ENCODE results near the gene TIPIN.
A peak's percentile ranks its signal among the peaks of the same experiment; 100 is the strongest.

TIPIN gene

DNA sequence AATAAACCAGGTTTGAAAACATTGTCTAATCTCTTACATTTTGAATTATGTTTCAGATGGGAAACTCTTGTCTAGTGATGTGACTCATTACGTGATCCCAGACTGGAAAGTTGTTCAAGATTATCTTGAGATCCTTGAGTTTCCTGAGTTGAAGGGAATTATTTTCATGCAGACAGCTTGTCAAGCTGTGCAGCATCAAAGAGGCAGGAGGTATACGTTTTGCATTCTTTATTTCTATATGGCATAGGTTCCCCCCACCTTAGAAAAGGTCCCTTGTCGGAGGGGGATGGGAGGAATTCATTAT, 61.6 kb downstream of the TIPIN start:
- no peak for DNase-seq

DNA sequence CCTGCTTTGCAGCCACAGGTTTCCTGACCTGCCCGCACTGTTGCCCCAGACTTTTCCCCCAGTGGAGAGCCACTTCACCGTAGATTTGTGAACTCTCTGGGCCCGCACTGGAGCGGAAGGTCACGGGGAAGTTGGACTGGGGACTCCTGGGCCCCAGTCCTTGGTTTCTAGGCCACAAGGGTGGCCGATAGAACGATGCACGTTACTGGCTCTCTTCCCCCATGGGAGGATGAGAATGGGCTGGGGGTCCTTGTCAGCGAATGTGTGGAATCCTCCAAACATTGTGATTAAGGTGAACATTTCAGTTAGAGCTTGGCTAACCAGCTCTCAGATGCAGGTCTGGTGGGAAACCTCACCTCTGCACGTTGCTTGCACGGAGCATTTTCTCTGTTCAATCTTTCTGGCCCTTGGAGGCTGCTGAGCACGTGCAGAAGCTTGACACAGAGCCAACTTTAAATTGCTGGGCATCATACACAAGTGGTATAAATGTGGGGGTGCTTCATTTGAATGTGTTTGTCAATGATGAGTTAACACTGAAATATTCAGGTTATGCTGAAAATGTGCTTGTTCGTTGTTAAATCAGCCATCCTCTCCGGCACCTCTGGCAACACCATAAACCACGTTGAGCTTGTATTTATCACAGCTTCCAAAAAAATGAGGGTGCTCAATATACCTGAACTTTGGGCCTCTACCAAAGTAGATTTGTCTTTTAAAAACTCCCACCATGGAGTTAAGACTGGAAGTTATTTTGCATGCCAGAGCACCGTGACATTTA, 62.1 kb downstream of the TIPIN start:
- DNase-seq = peak; percentile 41

DNA sequence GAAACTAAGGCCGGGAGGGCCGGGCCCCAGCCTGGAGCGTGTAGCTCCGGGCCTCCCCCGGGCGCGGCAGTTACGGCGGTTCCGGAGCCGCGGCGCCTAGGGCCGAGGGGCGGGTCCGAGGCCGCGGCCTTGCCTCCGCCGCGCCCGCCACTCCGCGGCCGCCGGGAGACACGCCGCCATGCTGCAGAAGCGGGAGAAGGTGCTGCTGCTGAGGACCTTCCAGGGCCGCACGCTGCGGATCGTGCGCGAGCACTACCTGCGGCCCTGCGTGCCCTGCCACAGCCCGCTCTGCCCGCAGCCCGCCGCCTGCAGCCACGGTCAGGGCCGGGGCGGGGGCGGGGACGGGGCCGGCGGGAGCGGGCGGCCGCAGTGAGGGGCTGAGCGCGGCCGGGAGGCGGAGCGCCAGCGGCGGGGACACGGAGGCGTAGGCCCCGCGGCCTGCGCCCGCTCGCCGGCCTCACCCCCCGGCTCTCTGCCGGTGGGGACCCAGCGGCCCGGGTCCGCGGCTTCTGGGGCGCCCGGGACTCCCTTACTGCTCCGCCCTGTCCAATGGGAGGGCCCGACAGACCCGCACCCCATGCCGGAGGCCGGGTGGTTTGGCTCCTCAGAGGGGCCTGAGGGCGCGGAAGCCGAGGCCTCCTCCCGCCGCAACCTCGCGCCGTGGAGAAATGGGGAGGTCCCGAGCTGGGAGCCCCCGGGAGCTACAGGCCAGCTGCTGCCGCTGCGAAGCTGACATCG, 62.9 kb downstream of the TIPIN start, which contains the start of gene DIS3L:
DIS3L (plus strand) TSS at position 150 of the 738 bp plus-strand sequence; CDS start at position 179, 29 bp downstream.
- peak; percentile 60 for DNase-seq

DNA sequence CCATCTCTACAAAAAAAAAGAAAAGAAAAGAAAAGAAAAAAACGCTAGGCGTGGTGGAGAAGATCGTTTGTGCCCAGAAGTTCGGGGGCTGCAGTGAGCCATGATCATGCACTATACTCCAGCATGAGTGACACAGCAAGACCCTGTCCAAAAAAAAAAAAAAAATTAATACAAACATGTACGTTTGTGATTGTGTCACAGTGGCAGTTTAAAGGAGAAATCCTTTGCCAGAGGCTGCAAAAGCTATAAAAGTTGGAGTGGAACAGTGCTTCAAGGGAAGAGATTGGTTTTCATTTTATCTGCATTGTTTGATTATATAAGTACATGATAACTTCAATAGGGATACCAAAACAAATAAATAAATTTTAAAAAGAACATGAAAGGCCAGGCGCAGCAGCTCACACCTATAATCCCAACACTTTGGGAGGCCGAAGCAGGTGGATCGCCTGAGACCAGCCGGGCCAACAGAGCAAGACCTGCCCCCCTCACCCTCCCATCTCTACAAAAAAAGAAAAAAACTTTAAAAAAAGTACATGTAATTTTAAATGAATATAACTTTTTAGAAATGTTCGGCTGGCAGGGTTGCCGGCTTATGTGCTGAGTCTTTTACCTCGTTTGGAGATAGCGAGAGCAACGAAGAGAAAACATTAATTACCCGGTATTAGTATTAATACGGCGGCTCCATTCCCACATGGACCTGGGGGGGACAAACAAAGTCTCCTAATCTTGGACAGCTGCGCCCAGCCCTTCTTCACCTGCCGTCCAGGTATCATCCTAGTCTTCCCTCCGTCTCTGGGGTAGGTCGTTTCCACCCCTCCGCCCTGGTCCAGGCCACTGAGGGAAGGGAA, 63.7 kb downstream of the TIPIN start:
- no peak for DNase-seq

DNA sequence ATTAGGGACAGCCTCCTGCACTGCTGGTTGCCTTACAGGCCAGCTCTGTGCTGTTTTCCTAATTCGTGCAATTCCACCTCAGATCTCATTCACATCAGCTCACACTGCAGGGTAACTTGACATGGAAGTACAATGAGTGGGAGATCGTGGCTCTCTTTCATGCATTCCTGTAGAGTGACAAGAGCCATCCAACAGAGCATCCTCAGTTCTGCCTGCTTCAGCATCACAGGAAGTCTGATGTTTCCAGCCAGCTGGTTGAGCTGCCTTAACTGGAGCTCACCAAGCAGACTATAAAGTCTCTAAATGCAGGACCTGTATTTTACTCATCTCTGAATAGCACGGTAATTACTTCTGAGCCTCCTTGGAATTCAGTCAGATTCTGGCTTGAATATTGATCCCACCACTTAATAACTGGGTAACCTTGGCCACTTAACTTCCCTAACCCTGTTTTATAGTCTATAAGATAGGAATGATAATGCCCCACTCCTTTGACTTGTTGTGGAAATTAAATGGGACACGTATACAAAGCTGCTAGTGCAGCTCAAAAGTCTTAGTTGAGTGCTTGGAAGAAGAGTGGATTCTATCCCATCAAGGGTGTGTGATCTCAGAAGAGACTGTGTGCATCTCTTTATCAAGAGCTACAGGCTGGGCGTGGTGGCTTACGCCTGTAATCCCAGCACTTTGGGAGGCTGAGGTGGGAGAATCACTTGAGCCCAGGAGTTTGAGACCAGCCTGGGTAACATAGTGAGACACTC, 64.5 kb downstream of the TIPIN start:
- DNase-seq = no peak

DNA sequence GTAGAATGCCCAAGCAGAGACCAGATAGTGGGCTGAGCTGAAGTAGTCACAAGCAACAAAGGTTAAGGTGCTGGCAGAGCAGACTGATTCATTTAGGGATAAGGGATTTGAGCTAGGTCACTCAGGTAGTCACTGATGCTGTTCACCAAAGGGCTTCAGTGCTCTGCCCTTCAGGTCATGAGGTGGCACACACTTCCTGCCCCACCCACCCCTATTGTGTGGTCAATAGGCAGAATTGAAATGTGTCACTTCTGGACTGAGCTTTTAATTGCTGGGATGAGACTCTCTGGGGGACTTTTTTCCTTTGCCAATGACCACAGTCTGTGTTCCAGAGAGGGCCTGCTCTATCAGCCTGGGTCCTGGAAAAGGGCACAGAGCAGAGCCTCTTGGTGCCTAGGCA, 66.0 kb downstream of the TIPIN start:
- no peak for DNase-seq

DNA sequence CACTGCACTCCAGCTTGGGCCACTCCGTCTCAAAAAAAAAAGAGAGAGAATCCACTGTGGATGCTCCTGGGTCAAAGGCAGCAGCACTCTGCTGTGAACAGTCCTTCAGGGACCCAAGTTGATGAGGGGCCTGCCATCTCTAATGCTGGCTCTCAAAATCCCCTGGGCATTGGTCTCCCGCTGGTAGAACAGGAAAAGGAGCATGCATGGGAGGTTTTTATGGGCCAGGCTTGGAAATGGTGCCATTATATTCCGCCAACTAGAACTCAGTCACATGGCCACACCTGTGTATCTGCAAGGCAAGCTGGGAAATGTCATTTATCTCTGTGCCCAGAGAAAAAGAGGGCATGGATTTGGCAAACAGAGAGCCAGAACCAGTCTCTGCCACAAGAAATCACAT, 66.5 kb downstream of the TIPIN start:
- DNase-seq = no peak

DNA sequence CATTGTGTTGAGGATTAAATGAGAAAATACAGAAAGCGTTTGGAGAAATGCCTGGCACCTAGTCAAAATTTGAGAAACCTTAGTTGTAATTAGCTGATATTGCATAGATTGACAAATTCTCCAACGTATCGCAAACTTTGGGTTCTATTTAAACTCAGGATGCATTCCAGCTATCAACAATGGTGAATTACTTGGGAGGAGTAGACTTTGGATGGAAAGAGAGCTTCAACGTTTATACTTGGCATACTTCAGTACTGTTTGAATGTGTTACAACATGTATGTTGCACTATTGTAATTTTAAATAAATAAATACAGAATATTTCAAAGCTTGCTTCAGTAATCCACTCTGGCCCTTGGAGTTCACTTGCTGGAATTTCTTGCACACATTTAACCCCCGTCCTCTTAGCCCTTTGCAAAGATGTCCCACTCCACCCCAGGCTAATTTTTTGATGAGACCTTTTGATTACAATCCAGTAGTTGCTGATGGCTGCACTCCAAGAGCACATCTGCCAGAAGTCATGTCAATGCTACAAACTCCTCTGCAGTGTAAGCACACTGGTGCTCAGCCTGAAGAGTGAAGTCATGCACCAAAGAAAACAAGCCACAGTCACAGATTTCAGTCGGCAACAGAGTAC, 67.8 kb downstream of the TIPIN start:
- no peak for DNase-seq

DNA sequence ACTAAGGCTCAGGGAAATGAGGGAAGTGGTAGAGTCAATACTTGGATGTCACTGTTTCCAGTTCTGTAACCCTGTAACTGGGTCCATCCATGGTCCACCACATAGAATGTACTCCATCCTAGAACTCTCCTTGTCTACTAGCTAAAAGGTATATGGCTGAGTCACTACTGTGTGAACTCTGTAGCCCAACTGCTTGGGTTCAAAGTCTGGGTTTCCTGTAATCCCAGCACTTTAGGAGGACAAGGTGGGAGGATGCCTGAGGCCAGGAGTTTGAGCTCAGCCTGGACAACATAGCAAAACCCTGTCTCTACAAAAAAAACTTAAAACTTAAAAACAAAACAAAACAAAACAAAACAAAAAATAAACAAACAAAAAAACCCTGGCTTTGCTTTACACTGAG, 68.4 kb downstream of the TIPIN start:
- no peak for DNase-seq

DNA sequence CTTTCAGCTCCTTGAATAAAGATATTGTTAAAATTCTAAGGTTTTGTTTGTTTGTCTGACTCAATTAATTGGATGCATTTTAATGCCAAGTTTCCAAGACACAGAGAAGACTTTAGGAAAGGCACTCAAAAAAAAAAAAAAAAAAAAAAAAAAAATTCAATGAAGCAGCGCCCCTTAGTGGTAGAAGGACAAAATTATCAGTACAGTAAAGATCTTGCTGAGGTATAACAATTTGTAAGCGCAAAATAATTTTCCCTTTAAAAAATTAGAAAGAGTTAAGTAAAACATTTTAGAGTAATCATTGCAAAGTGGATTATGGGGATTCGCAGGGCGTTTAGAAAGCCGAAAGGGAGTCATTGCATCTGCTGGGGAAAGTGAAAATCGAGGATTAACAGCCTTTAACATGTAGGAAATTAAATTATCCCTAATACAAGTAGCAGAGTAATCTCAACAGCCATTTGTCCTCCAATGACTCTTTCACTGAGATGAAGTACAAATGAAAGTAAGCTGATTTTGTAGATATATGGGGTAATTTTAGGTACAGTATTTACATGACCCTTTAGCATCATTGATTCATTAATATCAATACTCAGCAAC, 68.9 kb downstream of the TIPIN start:
- peak; percentile 52 for DNase-seq

All from NCI-H2171 (cell line).